Measurements from ENCODE around the gene TSPEAR. TPM values are rescaled to one million over a fixed set of nuclear protein-coding genes. Genes with fewer than 3 reads are reported as not detected.

The TSPEAR gene
- total and polyA plus RNA-seq, 10 donors: 0.02 to 0.22 (median 0.03) TPM; not detected in 7

GRCh38 chr21:44589094-44589493, 122.3 kb downstream of the TSPEAR start:
- no peak for DNase-seq
- Histone ChIP-seq H3K4me3 (no peak overlapping the region), H3K36me3 (no peaks in the 10 kb centered on the region), H3K4me1 (no peaks in the 10 kb centered on the region), H3K9me3 (peaks cover 0 to 6% (median 0%) of the 10 kb centered on the region in 8 donors), H3K27me3 (replicated peaks in 1 of 7) (peaks cover 0 to 59% (median 16%) of the 10 kb centered on the region in 7 donors), H3K27ac (no peak overlapping the region)
- whole genome bisulfite sequencing, 5 donors: 87 to 96% (median 93%) methylated on average over 2 of the region's 2 CpGs
- intact Hi-C loops (cut with DNase I; ENCODE audit: low total_unique reads): no loop called here
- TF ChIP-seq CTCF (IDR thresholded peaks at IDR 0.05 in 8 of 11, conservative IDR thresholded peaks at IDR 0.05 in 3 of 11) (no peak), POLR2A (IDR thresholded peaks at IDR 0.05) (no peak), POLR2AphosphoS5 (IDR thresholded peaks at IDR 0.05) (no peak)

GRCh38 chr21:44585892-44586291, 125.5 kb downstream of the TSPEAR start:
- TF ChIP-seq CTCF (IDR thresholded peaks at IDR 0.05 in 8 of 11, conservative IDR thresholded peaks at IDR 0.05 in 3 of 11) (no peak), POLR2AphosphoS5 (IDR thresholded peaks at IDR 0.05) (no peak), POLR2A (IDR thresholded peaks at IDR 0.05) (no peak)
- Histone ChIP-seq H3K36me3 (no peaks in the 10 kb centered on the region), H3K4me1 (no peaks in the 10 kb centered on the region), H3K4me3 (no peak overlapping the region), H3K27ac (no peak overlapping the region), H3K9me3 (peaks cover 0 to 23% (median 17%) of the 10 kb centered on the region in 8 donors), H3K27me3 (replicated peaks in 1 of 7) (peaks cover 0 to 38% (median 16%) of the 10 kb centered on the region in 7 donors)
- no peak for DNase-seq
- intact Hi-C loops (cut with DNase I; ENCODE audit: low total_unique reads): no loop called here
- 76 to 87% (median 82%) methylated on average over 3 of the region's 3 CpGs for WGBS, 5 donors

- WGBS, 5 donors: 71 to 80% (median 77%) methylated on average over 6 of the region's 6 CpGs
- Histone ChIP-seq H3K27me3 (replicated peaks in 1 of 7) (peaks cover 0 to 25% (median 0%) of the 10 kb centered on the region in 7 donors), H3K4me1 (no peaks in the 10 kb centered on the region), H3K27ac (no peak overlapping the region), H3K4me3 (no peak overlapping the region), H3K36me3 (no peaks in the 10 kb centered on the region), H3K9me3 (peaks cover 0 to 34% (median 22%) of the 10 kb centered on the region in 8 donors)
- intact Hi-C loops (cut with DNase I; ENCODE audit: low total_unique reads): no loop called here
- DNase-seq: no peak
- TF ChIP-seq POLR2A (IDR thresholded peaks at IDR 0.05) (no peak), POLR2AphosphoS5 (IDR thresholded peaks at IDR 0.05) (no peak)
Measured at GRCh38 chr21:44583800-44584147, 127.6 kb downstream of the TSPEAR start.

GRCh38 chr21:44583089-44583799, 128.1 kb downstream of the TSPEAR start:
- Histone ChIP-seq H3K27ac (no peak overlapping the region), H3K9me3 (peaks cover 0 to 39% (median 22%) of the 10 kb centered on the region in 8 donors), H3K36me3 (no peaks in the 10 kb centered on the region), H3K27me3 (replicated peaks in 1 of 7) (peaks cover 0 to 25% (median 0%) of the 10 kb centered on the region in 7 donors), H3K4me1 (no peaks in the 10 kb centered on the region), H3K4me3 (no peak overlapping the region)
- WGBS, 5 donors: 50 to 63% (median 54%) methylated on average over 11 of the region's 11 CpGs
- TF ChIP-seq POLR2AphosphoS5 (IDR thresholded peaks at IDR 0.05) (no peak), POLR2A (IDR thresholded peaks at IDR 0.05) (no peak), CTCF (IDR thresholded peaks at IDR 0.05 in 8 of 11, conservative IDR thresholded peaks at IDR 0.05 in 3 of 11) (no peak)
- intact Hi-C loops (cut with DNase I; ENCODE audit: low total_unique reads): no loop called here
- DNase-seq: no peak

Measured in spleen (tissue), 11 donors.